SU-DHL-6 (cell line): ENCODE results near the gene MAML3.

ENCODE experiments used
- H2AFZ ChIP-seq: fragments of 200-600 bp; sonication (generic); 2 replicates; pipeline ENCODE4 v1.6.1; 2014; ENCODE audit warnings: low read depth, mild to moderate bottlenecking, moderate library complexity, mixed read lengths, antibody characterized with exemption, low read length; ENCODE audit not compliant: severe bottlenecking
- H3F3A ChIP-seq: fragments of 200-600 bp; shearing (Covaris generic); 2 replicates; pipeline ENCODE4 v1.6.0; 2016; ENCODE audit warnings: antibody characterized with exemption, mild to moderate bottlenecking; ENCODE audit not compliant: insufficient read depth
- H3K27ac ChIP-seq: fragments of 200-600 bp; sonication (generic); 2 replicates; pipeline ENCODE4 v1.5.1; 2016; ENCODE audit warnings: low read depth, mild to moderate bottlenecking, low read length, moderate library complexity, mixed read lengths
- H3K27me3 ChIP-seq: fragments of 200-600 bp; sonication (generic), shearing (Covaris generic); 2 replicates; pipeline ENCODE4 v1.6.0; 2014; ENCODE audit warnings: mild to moderate bottlenecking, low read length
- H3K36me3 ChIP-seq: fragments of 200-600 bp; sonication (generic); 2 replicates; pipeline ENCODE4 v1.6.1; 2014; ENCODE audit warnings: mild to moderate bottlenecking, low read length, mixed read lengths
- H3K4me2 ChIP-seq: fragments of 300-600, 200-600 bp; shearing (Covaris generic), sonication (generic); 2 replicates; pipeline ENCODE4 v1.6.0; 2014; ENCODE audit warnings: low read length, low read depth, mild to moderate bottlenecking; ENCODE audit not compliant: poor library complexity, severe bottlenecking
- H3K4me3 ChIP-seq: fragments of 200-600 bp; sonication (generic); 2 replicates; pipeline ENCODE4 v1.5.1; 2014; ENCODE audit warnings: antibody characterized with exemption, low read length, mild to moderate bottlenecking, mixed read lengths; ENCODE audit not compliant: insufficient read depth, poor library complexity, severe bottlenecking
- H3K79me2 ChIP-seq: fragments of 200-600 bp; sonication (generic); 2 replicates; pipeline ENCODE4 v1.6.1; 2014; ENCODE audit warnings: mild to moderate bottlenecking, low read length, moderate library complexity; ENCODE audit not compliant: insufficient read depth
- H3K9ac ChIP-seq: fragments of 200-600 bp; sonication (generic); 2 replicates; pipeline ENCODE4 v1.7.0; 2014; ENCODE audit warnings: mild to moderate bottlenecking, low read length
- H3K9me2 ChIP-seq: fragments of 200-600 bp; sonication (generic); replicated peaks from 2 replicates; pipeline ENCODE4 v1.6.1; 2014; ENCODE audit warnings: low read length; ENCODE audit not compliant: insufficient read depth
- H3K9me3 ChIP-seq: fragments of 200-600 bp; sonication (generic); 2 replicates; pipeline ENCODE4 v1.6.1; 2014; ENCODE audit warnings: low read length, mixed read lengths; ENCODE audit not compliant: insufficient read depth
- H4K20me1 ChIP-seq: fragments of 200-600 bp; sonication (generic); 2 replicates; pipeline ENCODE4 v1.6.1; 2014; ENCODE audit warnings: low read depth, mild to moderate bottlenecking, antibody characterized with exemption, low read length, moderate library complexity, mixed read lengths
- CTCF ChIP-seq: fragments of 200-600 bp; sonication (generic); IDR thresholded peaks from one replicate; pipeline ENCODE4 v1.5.1; 2017; ENCODE audit warnings: antibody characterized with exemption, mild to moderate bottlenecking, low read length, moderate library complexity; ENCODE audit not compliant: insufficient read depth, poor library complexity, severe bottlenecking
- EZH2phosphoT487 ChIP-seq: fragments of 200-600 bp; sonication (generic), shearing (Covaris generic); conservative IDR thresholded peaks from 2 replicates; pipeline ENCODE4 v1.6.1; 2018; ENCODE audit warnings: mild to moderate bottlenecking, antibody characterized with exemption, low read length, moderate library complexity, mixed read lengths

Gene MAML3

GRCh38 chr4:139965789-139966188 is 188.2 kb downstream of the MAML3 start:
- H3K36me3 ChIP-seq: no peaks in the 10 kb centered on the region
- no peaks in the 10 kb centered on the region for H3K9me3 ChIP-seq
- no peak overlapping the region for H3K27ac ChIP-seq
- no peak for TF ChIP-seq EZH2phosphoT487
- no peak for TF ChIP-seq CTCF
- H3K79me2 ChIP-seq: no peaks in the 10 kb centered on the region
- H3F3A ChIP-seq: no peaks in the 10 kb centered on the region
- H4K20me1 ChIP-seq: no peaks in the 10 kb centered on the region
- no peak overlapping the region for H2AFZ ChIP-seq
- no peak overlapping the region for H3K4me3 ChIP-seq
- H3K9me2 ChIP-seq: no peaks in the 10 kb centered on the region
- H3K4me2 ChIP-seq: no peak overlapping the region
- no peaks in the 10 kb centered on the region for H3K27me3 ChIP-seq
- no peak overlapping the region for H3K9ac ChIP-seq

GRCh38 chr4:139963708-139964107 is 190.3 kb downstream of the MAML3 start:
- no peaks in the 10 kb centered on the region for H4K20me1 ChIP-seq
- no peaks in the 10 kb centered on the region for H3K36me3 ChIP-seq
- H3K9me3 ChIP-seq: no peaks in the 10 kb centered on the region
- H3K9ac ChIP-seq: no peak overlapping the region
- no peaks in the 10 kb centered on the region for H3F3A ChIP-seq
- no peak overlapping the region for H3K4me2 ChIP-seq
- H3K27ac ChIP-seq: no peak overlapping the region
- H3K9me2 ChIP-seq: no peaks in the 10 kb centered on the region
- no peak overlapping the region for H2AFZ ChIP-seq
- H3K4me3 ChIP-seq: no peak overlapping the region
- H3K79me2 ChIP-seq: no peaks in the 10 kb centered on the region
- TF ChIP-seq CTCF: no peak
- no peak for TF ChIP-seq EZH2phosphoT487
- no peaks in the 10 kb centered on the region for H3K27me3 ChIP-seq

GRCh38 chr4:139962130-139962684 is 191.8 kb downstream of the MAML3 start:
- H2AFZ ChIP-seq: no peak overlapping the region
- no peaks in the 10 kb centered on the region for H3K9me3 ChIP-seq
- no peaks in the 10 kb centered on the region for H4K20me1 ChIP-seq
- TF ChIP-seq EZH2phosphoT487 (no peak), CTCF (no peak)
- no peaks in the 10 kb centered on the region for H3K79me2 ChIP-seq
- H3K9ac ChIP-seq: no peak overlapping the region
- H3K27ac ChIP-seq: no peak overlapping the region
- no peaks in the 10 kb centered on the region for H3K36me3 ChIP-seq
- H3K27me3 ChIP-seq: no peaks in the 10 kb centered on the region
- H3K4me3 ChIP-seq: no peak overlapping the region
- no peaks in the 10 kb centered on the region for H3K9me2 ChIP-seq
- H3K4me2 ChIP-seq: no peak overlapping the region
- no peaks in the 10 kb centered on the region for H3F3A ChIP-seq
